Stimulated activated naive CD4-positive, alpha-beta T cell treated with Interleukin-2 at 50 U/mL for 16 hours (primary cell): ENCODE results near the gene TIFAB.

Source experiments
- DNase-seq: peaks from one replicate; lab custom pipeline; 2025; lab: John Stamatoyannopoulos, UW

TIFAB gene

DNA sequence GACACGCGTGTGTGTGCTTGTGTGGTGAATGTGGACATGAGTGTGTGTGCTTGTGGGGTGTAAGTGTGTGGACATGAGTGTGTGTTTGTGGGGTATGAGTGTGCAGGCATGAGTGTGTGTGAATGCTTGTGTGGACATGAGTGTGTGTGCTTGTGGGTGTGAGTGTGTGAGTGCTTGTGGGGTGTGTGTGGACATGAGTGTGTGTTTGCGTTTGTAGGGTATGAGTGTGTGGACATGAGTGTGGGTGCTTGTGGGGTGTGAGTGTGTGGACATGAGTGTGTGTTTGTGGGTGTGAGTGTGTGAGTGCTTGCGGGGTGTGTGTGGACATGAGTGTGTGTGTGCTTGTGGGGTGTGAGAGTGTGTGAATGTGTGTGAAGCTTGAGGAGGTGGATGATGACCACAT is 29.8 kb upstream of the TIFAB start:
- DNase-seq = no peak

DNA sequence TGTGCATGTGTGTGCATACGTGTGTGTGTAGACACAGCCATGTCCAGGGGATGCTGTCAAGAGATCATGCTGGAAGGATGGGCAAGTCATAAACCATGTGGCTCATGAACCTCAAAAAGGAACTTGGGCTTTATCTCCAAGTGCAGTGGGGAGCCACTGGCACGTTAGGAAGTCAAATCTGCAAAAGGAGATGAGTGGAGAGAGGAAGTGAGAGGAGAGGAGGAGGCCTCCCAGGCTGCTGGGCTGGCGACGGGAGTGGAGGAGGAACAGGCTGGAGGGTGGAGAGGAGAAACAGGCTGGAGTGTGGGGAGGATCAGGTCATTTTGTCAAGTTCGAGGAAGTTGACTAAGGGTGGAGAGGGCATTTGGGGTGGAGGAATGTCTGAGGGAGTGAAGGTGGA is 29.2 kb upstream of the TIFAB start:
- no peak for DNase-seq

DNA sequence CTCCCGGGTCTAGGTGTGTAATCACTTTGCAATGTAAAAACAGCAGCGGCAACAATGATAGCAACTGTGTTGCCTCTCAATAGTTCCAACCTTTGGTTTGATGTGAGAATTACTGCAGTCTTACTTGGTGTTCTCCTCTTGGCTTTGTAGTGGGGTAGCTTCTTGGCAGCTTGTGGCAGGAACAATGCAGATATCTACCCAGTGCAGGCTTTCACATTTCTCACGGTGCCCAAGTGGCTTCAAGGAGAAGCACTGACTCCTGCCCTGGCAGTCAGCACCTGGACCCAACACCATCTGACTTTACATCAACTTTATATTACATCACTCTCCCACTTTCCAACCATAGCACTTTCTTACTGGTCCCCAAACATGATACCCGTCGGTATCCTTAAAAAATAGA is 28.4 kb upstream of the TIFAB start:
- no peak for DNase-seq

DNA sequence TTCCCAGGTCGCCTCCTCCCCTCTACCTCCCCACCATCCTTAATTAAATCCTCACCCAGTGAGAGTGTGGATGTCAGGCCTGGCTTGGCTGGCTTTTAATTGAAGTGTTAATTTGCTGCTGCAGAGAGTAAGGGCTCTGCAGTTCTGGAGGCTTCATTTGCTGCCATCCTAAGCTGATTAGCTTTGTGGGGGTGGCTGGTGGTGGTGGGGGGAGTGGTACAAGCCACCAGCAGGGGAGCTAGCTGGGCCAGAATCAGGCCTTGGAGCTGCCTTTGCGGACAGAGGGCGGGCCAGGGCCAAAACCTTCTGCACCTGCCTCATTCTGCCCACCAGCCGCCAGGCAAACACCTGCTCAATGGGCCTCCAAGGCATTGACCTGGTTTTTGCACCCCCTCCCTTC is 26.8 kb upstream of the TIFAB start:
- DNase-seq = no peak

DNA sequence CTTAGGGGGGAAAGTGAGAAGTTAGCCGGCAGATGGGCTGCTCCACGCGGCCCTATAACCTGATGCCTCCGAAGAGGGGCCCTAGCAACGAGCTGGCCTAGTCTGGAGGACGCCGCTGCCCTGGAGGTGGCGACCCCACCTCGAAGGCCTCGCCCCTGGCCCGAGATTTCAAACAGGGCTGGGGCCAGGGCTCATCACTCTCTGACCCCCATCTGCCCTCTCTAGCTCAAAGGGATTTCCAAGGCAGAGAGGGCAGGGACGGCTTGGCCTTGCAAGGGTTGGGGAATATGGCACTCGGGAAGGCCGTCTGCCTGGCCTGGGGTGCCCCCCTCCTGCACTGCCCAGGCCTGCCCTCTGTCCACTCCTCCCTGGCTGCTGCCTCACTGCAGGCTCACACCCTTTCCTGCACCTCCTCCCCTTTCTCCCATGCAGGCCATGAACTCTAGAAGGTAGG is 25.5 kb upstream of the TIFAB start:
- DNase-seq = no peak

DNA sequence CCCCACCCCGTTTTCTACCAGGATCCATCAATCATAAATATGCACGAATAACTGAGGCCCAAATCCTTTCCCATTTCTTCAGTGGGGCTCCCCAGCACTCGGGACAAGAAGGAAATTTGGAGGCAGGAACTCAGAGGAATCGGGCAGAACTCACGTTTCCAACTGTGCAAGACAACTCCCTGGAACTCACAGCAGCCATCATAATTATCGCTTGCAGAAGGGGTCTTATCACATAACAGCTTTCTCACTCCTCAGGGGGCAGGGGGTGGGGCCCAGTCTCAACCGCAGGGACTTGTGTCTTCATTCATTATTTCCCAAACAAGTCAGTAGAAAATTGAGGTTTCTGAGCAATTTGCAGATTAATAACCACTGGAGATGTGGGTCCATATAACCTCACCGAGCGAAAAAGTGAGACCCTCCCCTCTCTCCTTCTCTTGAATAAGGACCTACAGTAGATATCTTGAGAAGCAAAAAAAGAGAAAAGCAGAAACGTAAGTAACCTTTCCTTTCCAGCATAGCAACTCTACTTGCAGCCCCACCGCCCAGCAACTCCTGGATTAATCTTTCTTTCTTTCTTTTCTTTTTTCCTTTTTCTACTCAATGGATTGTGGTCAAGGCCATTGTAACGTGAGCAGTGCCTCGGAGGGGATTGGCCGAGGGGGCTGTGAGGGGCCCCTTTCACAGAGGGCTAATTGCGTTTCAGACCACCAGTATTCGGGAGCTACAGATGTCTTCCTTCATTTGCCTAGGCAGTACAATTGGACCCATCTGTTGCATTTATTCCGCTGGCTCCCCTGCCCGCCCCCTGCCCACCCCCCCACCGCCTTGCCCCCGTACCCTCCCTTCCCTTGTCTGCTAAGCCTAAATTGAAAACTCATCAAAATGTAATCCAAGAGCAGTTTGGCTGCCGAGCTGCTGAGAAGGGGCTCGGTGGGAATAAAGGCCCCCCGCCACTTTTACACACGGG is 24.7 kb upstream of the TIFAB start:
- no peak for DNase-seq

DNA sequence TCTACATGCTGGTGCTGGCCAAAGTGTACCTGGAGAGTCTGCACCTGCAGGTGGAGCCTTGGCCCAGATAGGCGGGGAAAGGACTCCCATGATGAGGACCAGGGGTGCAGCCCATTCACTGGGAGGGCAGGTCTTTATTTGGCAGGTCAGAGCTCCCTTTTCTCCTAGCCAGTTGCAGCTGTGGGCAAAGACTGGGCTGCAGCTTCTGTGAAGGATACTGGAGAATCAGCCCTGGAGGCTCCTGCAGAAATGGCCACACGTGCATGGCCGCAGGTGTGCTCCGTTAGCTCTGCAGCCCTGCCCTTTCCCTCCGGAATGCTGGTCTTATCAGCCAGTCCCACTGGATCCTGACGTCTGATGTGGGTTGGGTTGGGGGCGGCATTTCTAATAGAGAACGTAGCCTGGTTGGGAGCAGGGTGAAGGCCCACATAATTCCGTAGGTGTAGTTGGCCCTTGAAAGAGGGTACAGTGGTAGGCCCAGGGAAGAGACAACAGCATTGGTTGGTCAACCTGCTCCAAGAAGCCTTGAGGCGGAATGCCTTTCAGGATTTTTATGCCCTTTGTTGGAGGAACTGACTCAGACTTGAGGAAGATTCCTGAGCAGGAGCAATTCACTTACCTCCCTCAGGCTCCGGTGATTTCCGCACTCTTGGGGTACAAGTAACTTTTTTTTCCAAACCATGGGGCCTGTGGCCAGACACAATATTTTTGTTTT is 22.0 kb upstream of the TIFAB start:
- DNase-seq = no peak

DNA sequence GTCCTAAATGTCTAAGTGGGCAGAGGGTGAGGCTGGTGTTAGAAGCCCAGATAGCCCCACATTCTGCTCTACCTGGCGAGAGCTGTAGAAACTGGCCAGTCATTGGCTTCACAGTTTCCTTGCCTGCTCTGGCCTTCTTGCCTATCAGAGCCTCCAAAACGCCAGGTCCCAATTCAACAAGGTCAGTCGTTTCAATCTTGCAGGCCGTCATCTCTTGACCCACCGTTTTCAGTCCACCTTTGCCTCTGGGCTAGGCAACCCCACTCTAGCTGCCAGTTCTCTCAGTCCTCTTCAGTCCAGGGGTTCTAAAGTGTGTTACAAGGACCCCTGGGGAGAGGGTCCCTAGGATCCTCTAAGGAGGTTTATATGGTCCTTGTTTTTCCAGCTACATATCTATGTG is 20.0 kb upstream of the TIFAB start:
- no peak for DNase-seq

DNA sequence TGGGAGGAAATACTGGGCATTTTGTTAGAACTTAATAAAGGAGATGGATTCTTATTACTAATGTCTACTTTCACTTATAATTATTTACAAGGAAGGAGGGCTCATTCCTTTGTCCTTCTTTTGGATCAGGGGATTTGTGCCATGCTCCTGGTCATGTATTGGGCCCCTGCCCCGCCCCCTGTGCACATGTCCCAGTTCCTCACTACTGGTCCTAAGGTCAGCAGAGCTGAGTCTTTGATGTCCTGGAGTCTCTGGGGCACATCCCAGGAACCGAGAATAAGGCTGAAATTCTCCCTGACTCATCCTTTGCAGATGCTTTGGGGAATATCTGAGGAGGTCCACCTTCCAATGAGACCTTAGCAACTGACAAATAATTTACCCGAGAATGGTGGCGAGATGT is 19.6 kb upstream of the TIFAB start:
- DNase-seq = no peak

DNA sequence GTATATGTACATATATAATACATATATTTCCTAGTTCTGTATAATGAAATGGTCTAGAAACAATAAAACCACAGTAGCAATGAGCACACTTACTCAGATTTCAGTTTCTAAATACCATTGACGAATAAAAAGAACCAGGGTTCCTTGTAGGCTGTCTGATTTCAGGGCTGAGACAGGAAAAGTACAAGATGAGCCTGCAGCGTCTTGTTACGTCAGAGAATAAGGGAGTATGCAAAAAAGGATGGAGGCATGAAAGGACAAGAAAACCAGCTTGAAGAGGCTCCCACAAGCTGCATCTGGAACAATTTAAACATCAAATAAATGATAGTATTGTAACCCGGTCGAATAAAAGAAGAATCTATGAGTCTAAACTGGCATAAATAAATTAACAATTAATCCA is 17.8 kb upstream of the TIFAB start:
- no peak for DNase-seq

DNA sequence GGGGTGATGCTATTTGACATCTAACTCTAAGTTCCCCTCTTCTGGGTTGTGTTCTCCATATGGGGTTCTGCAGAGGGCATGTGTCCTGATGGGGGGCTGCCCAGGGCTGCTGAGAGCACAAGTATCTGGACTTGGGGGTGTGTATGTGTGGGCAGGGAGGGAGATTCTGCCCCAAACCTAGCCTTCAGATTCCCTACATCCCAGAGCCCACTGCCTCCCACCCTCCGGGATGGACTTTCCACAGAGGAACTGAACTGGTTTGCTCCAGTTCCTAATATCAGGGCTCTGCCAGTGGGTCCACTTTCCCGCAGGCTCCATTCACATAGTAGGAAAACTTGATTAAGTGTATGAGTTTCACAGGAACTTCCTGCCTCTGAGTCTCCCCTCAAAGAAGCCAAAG is 16.4 kb upstream of the TIFAB start:
- DNase-seq = no peak

DNA sequence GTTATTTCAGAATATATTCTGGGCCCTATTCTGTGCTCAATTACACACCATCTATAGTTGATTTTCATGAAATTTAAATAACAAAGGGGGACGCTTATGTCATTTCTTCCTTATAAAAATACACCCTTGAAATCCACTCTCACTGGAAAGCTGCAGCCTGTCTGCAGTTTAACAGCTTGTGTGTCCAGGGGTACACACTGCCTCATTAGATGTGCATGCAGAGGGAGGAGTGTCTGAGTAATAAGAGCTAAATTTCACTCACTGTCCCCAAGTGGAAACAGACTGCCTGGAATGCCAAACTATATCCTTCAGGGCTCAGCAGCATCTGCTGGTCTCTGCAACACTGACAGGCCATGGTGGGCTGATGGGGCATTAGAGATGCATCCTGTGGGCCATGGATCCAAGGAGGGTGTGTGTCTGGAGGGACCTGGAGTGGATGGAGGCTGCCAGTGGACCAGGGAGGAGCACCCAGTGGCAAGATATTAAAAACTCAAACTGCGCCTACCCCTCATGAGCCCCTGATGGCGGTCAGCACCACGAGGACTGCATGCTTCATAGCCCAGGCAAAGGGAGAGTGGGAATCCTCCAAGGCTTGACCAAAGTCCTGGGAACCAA is 15.8 kb upstream of the TIFAB start:
- DNase-seq = no peak

DNA sequence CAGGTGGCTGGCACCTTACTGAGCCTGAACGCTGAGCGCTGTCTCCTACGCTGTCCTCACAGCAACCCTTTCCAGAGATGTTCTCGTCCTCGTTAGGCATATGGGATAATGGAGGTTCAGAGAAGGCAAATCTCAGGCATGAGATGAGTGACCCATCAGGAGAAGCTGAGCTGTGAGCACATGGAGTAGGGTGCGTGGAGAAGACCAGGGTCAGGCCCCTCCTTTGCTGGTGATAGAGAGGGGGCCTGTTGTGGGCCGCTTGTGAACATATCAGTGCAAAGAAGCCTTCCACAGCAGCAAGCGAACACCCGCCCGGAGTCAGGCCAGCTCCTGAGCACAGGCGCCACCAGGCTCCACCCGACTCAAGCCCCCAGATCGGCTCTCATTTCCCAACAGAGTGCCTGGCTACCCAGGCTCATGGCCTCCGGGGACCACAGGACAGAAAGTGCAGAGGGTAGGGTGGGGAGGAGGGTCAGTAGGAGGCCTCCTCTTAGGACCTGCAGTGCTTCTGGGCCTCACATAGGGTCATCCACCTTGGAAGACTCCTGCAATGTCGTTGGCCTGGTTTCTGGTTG is 15.0 kb upstream of the TIFAB start:
- DNase-seq = no peak

DNA sequence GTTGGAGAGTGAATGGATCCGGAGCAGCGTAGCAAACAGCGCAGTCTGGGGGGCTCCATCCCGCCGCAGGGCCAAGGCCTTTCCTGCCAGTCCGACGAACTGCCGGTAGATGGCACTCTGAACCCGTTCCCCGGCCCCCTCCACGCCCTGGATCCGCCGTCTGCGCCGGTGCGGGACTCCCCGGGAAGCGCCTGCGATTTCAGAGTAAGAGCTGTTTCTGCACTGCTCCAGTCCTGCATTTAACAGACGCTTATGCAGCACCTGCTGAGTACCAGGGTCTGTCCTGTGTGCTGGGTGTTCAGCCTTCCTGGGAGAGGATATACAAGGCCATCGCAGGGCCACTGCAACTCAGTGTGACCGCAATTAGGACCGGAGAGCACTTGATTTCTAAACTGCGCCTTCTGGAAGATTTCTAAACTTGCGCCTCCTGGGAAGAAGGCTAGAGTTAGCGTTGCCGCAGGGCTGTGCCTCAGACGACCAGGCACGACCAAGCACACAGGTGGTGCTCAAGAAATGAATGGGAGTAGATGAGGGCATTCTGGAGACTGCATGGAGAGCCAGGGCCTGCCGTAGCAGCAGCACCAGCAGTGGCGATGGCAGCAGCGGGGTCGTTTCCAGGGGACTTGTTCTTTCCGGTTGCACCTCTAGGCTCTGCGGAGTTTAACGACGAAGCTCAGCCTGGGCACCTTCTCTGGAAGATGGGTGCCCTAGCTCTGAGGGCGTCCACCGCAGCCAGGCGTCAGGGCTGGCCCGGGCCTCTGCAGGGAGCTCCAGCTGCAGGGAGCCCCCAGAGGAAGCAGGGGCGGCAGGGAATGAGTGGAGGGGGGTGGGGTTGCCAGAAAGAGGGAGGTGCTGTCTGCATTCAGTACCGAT is 14.3 kb upstream of the TIFAB start:
- DNase-seq = peak; percentile 41

DNA sequence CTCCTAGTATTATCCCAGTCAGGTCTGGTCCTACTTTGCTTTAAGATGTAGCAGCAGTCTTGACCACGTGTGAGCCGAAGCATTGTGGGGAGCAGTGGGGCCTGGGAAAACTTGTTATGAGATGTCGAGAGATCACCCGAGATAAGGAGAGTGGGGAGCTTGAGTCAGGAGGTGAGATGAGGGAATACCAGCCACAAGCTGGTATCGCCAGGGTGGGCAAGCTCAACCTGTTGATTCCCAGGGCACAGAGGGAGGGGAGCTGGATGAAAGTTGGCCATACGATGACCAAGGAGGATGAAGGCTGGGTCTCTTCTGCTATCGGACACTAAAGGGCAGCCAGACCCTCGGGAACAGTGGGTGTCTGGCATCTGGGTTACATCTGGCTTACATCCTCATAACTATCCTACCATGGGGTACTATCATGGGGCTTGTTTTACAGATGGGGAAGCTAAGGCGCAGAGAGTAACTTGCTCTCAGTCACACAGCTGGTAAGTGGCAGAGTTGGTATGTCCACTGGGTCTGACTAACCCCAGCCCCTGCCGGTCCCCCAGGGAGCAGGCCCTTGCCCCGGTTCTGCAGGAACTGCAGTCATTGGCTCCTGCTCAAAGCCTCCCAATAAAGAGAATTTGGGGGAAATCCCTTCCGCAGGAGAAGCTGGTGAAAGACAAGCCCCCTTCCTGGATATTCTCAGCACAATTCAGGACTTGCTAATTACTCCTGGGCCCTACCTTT is 13.4 kb upstream of the TIFAB start:
- no peak for DNase-seq

DNA sequence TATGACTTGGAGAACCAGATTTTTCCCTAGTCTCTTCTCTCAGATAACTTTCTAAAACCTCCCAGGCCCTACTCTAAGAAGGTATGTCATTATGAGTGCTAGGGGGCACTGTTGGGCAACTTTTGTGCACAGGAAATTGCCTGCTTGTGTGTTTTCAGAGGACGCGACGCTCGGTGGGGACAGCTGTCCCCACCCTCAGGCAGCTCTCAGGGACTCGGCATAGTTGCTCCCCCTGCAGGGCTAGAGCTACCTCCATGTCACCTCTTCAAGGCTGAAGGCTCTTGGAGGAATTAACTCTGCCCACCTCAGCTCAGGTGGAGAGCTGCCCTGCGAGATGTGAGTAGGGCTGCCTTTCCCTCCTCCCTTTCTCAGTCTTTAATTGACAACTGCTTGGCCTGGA is 10.2 kb upstream of the TIFAB start:
- DNase-seq = peak; percentile 3

DNA sequence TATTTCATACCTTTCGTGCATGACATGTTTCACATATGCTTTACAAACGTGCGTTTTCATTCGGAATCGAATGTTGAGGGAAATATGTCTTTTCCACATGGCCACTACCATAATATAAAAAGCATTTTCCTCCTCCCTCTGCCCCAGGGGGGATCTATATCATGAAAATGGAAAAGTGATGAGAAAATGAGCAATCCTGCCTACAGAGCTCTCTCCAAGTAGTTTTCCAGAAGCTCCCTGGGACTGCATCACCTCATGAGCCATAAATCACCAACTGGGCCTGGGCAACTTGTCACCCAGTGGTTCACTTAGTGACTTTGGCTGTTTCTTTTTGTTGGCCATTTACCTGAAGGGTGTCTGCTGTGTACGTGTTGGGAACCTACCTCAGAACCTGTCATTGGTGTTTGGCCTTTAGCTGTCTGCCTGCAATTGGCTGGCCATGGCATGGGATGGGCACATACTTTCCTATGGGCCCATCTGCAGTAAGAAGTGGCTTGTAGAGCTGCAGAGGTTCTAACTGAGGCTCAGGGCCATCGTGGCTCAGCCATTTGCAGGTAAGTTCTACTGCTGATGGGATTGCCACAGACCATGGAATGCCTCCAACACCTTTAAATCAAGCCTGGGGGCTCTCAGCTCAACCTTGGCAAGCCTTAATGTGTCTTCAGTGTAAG is 9.5 kb upstream of the TIFAB start:
- DNase-seq = no peak

DNA sequence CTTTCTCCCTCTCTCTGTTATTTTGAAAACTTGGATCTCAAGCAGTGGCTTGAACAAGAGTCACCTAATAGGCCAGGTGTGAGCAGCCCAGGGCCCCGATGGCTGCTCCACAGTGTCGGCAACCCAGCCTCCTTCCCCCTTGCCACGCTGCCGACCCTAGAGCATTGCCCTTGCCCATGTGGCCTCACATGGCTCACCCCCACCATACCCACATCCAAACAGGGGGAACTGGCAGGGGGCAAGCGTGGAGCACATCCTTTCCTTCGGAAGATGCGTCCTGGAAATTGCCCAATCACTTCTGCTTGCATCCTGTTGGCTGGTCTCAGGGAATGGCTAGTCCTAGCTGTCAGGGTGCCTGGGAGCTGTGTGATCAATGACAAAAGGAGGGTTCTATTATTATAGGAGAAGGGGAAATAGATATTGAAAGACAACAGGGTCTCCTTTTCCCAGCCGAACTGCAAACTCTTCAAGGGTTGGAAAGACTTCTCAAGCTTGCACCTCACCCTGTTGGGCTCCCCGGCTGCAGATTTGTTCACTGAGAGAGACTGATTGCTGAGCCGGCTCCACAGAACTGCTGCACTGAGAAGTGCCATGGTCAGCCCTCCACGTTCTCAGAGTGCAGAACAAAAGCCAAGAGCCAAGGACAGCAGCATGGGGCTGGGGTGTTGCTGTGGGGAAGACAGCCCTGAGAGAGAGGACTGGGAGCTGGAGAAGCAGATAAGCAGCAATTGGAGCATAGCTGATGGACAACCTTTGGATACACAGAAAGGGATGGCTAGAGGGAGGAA is 8.3 kb upstream of the TIFAB start:
- DNase-seq = no peak

DNA sequence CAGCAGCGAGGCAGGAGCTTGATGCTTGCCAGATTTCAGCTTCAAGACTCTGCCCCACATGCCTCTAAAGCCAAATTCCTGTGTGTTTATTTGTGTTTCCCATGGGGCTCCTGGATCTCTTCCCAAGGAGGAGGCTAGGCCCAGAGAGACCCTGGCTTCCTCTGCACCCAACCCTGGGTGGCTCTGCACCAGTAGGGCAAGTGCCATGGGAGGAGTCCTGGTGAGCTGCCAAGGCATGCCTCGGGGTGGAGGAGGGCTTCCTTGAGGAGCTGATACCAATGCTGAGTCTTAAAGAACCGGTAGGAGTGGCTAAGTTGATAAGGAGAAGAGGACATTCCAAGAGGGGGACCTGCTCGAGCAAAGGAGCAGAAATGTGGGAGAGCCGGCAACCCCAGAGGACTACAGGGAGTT is 6.8 kb upstream of the TIFAB start:
- DNase-seq = no peak
